ENCODE data around the gene TMEM81.

TMEM81 gene

GRCh38 chr1:205124726-205125125 lies 40.5 kb upstream of the TMEM81 start:
- no peak for TF ChIP-seq EGR1 (IDR thresholded peaks at IDR 0.05)
- TF ChIP-seq NFIC (IDR thresholded peaks at IDR 0.05): no peak
- TF ChIP-seq, protein P1, sequence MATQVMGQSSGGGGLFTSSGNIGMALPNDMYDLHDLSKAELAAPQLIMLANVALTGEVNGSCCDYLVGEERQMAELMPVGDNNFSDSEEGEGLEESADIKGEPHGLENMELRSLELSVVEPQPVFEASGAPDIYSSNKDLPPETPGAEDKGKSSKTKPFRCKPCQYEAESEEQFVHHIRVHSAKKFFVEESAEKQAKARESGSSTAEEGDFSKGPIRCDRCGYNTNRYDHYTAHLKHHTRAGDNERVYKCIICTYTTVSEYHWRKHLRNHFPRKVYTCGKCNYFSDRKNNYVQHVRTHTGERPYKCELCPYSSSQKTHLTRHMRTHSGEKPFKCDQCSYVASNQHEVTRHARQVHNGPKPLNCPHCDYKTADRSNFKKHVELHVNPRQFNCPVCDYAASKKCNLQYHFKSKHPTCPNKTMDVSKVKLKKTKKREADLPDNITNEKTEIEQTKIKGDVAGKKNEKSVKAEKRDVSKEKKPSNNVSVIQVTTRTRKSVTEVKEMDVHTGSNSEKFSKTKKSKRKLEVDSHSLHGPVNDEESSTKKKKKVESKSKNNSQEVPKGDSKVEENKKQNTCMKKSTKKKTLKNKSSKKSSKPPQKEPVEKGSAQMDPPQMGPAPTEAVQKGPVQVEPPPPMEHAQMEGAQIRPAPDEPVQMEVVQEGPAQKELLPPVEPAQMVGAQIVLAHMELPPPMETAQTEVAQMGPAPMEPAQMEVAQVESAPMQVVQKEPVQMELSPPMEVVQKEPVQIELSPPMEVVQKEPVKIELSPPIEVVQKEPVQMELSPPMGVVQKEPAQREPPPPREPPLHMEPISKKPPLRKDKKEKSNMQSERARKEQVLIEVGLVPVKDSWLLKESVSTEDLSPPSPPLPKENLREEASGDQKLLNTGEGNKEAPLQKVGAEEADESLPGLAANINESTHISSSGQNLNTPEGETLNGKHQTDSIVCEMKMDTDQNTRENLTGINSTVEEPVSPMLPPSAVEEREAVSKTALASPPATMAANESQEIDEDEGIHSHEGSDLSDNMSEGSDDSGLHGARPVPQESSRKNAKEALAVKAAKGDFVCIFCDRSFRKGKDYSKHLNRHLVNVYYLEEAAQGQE (IDR thresholded peaks at IDR 0.05; ENCODE audit: low read depth): no peak
- TF ChIP-seq ZBTB7A (IDR thresholded peaks at IDR 0.05; ENCODE audit: low read depth): no peak
- no peak for TF ChIP-seq TEAD4 (IDR thresholded peaks at IDR 0.05)
- no peak for TF ChIP-seq CREB1 (IDR thresholded peaks at IDR 0.05; ENCODE audit: low read depth)
- TF ChIP-seq RAD21 (IDR thresholded peaks at IDR 0.05; ENCODE audit: low read depth): no peak
- no peak for TF ChIP-seq TCF12 (IDR thresholded peaks at IDR 0.05; ENCODE audit: low read depth)
- TF ChIP-seq, protein P2, sequence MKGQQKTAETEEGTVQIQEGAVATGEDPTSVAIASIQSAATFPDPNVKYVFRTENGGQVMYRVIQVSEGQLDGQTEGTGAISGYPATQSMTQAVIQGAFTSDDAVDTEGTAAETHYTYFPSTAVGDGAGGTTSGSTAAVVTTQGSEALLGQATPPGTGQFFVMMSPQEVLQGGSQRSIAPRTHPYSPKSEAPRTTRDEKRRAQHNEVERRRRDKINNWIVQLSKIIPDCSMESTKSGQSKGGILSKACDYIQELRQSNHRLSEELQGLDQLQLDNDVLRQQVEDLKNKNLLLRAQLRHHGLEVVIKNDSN (IDR thresholded peaks at IDR 0.05): no peak
- no peak for TF ChIP-seq CEBPB (IDR thresholded peaks at IDR 0.05)
- TF ChIP-seq YY1 (IDR thresholded peaks at IDR 0.05; ENCODE audit: low read depth): no peak
- TF ChIP-seq FOXM1 (IDR thresholded peaks at IDR 0.05; ENCODE audit: borderline replicate concordance, low read depth): no peak

- TF ChIP-seq CEBPB (IDR thresholded peaks at IDR 0.05) (no peak), FOXM1 (IDR thresholded peaks at IDR 0.05; ENCODE audit: borderline replicate concordance, low read depth) (no peak), YY1 (IDR thresholded peaks at IDR 0.05; ENCODE audit: low read depth) (no peak), ZBTB7A (IDR thresholded peaks at IDR 0.05; ENCODE audit: low read depth) (no peak), EP300 (IDR thresholded peaks at IDR 0.05; ENCODE audit: borderline replicate concordance) (no peak), RAD21 (IDR thresholded peaks at IDR 0.05; ENCODE audit: low read depth) (no peak), TEAD4 (IDR thresholded peaks at IDR 0.05) (no peak), TAF1 (IDR thresholded peaks at IDR 0.05; ENCODE audit: low read depth) (no peak), TCF12 (IDR thresholded peaks at IDR 0.05; ENCODE audit: low read depth) (no peak), NFIC (IDR thresholded peaks at IDR 0.05) (no peak), MAX (IDR thresholded peaks at IDR 0.05) (no peak), CREB1 (IDR thresholded peaks at IDR 0.05; ENCODE audit: low read depth) (no peak), EGR1 (IDR thresholded peaks at IDR 0.05) (no peak)
- TF ChIP-seq, protein P2 (IDR thresholded peaks at IDR 0.05): no peak
- TF ChIP-seq, protein P1 (IDR thresholded peaks at IDR 0.05; ENCODE audit: low read depth): no peak
These were observed 38.2 kb upstream of the TMEM81 start for GRCh38 chr1:205122489-205122882.

DNA sequence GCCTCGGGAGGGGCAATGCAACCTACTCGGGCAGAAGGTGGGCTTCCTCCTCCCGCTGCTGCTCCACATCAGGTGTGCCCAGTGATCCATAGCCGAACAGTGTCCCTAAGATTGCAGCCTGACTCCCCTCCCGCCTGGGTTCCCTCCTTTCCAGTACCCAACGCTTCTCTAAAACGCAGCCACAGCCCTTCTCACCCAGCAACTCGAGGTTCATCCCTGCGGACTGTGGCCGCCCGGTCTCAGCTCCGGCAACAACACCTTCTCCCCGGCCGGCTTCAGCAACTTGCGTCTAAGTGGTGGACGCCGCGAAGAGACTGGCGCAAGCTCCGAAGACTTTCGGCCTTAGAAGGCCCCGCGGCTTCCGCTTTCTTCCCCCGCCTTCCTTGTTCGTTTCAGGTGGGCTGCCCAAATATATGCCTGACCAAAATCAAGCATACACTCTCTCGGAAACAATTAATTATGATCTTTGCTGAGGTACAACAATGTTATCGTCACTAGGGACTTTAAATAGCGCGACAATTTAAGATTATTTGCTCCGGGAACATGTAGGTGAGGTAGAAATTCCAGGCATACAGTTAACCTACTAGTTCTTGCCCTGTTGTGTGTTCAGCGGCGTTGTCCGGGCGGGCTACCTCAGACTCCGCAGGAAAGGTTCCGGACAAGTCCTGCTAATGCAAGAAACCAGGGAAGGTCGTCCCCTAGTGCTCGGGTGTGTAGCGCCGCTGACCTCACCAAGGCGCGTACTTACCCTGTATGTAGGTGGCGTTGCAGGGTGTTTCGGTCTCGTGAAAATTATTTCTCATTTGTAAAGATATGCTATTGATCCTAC lies 37.6 kb upstream of the TMEM81 start, which contains the start of gene RBBP5:
RBBP5 (minus strand) TSS at position 319 of the 829 bp plus-strand sequence; CDS start at position 214, 105 bp downstream.
- no peak; the same call in 1 of the 2 replicates for TF ChIP-seq EGR1 (IDR thresholded peaks at IDR 0.05)
- no peak for TF ChIP-seq ZBTB7A (IDR thresholded peaks at IDR 0.05; ENCODE audit: low read depth)
- TF ChIP-seq, protein P1 (IDR thresholded peaks at IDR 0.05; ENCODE audit: low read depth): no peak
- TF ChIP-seq TCF12 (IDR thresholded peaks at IDR 0.05; ENCODE audit: low read depth): peak; percentile 79
- TF ChIP-seq TAF1 (IDR thresholded peaks at IDR 0.05; ENCODE audit: low read depth): peak; percentile 63
- peak; percentile 45 for TF ChIP-seq NFIC (IDR thresholded peaks at IDR 0.05)
- peak; percentile 68; the same call in 1 of the 2 replicates for TF ChIP-seq FOXM1 (IDR thresholded peaks at IDR 0.05; ENCODE audit: borderline replicate concordance, low read depth)
- no peak; the same call in 1 of the 2 replicates for TF ChIP-seq CREB1 (IDR thresholded peaks at IDR 0.05; ENCODE audit: low read depth)
- TF ChIP-seq EP300 (IDR thresholded peaks at IDR 0.05; ENCODE audit: borderline replicate concordance): no peak; the same call in 1 of the 2 replicates
- TF ChIP-seq CEBPB (IDR thresholded peaks at IDR 0.05): peak; percentile 32; the same call in 1 of the 2 replicates
- peak; percentile 81 for TF ChIP-seq MAX (IDR thresholded peaks at IDR 0.05)
- TF ChIP-seq TEAD4 (IDR thresholded peaks at IDR 0.05): peak; percentile 64
- TF ChIP-seq YY1 (IDR thresholded peaks at IDR 0.05; ENCODE audit: low read depth): peak; percentile 85
- peak; percentile 31; the same call in 1 of the 2 replicates for TF ChIP-seq RAD21 (IDR thresholded peaks at IDR 0.05; ENCODE audit: low read depth)
- TF ChIP-seq, protein P2 (IDR thresholded peaks at IDR 0.05): peak; percentile 74
